A204.1 (cell line): ENCODE results near the gene WDR7.

Source experiments
- FAIRE-seq: peaks from 2 replicates; lab custom pipeline; 2012; peaks lifted over from hg19 to GRCh38; lab: Jason Lieb, UNC

Gene WDR7

DNA sequence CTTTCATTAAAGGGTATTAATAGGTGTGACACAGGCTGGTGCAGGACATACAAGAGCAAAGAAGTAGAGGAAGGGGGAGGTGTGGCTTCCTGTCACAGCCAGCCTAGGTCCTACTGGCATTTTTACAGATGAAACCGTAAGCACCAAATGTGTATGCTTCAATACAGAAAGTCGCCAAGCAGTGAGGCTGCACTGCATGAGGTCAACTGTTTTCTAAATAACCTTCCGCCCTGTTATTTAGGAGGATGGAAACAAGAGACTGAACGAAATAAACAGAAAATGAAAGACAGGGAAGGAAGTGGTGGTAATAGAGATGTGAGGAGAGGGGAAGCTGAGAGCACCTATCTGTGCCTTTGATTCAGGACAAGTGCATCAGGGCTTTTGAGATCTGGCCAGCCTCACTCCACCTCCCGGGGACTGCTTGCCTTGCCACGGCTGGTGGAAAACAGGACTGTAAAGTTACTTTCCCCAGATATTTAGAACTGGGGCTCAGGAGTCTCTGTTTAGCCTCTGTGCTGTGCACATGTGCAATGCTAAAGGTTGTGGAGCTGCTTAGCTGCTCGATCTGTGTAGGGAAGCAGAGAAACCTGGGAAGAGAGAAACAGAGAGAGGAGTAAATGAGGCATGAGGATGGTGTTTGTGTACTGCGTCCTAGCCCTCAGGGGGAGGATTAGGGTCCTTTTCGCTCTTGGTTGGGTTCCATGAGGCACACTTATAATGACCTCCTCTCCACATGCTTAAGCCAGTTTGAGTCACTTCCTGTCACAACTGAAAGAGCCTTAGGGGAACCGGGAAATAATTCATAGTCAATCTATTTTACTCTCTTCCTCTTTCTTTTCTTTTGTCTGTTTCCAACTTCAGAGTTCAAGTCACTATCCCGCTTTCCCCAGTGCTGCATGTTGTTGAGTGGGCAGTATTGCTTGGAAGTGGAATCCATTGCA, 433.4 kb downstream of the WDR7 start:
- no peak for FAIRE-seq

DNA sequence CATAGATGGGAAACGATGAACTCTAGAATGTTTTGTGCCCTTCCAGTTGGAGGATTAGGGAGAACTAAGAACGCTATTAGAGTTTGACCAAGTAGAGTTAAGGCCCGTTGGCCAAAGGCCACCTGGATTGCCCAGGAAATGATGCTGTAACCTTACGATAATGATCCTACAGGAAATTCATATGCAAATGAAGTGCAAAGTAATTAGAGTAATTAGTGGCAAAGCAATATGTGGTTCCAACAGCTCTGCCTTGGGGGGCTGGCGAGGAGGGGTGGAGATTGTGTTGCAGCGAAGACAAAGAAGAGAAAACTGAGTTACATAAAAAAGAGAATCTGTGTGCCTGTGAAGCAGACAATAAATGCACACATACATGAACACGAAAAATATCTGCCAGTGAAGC, 434.2 kb downstream of the WDR7 start:
- FAIRE-seq = no peak

DNA sequence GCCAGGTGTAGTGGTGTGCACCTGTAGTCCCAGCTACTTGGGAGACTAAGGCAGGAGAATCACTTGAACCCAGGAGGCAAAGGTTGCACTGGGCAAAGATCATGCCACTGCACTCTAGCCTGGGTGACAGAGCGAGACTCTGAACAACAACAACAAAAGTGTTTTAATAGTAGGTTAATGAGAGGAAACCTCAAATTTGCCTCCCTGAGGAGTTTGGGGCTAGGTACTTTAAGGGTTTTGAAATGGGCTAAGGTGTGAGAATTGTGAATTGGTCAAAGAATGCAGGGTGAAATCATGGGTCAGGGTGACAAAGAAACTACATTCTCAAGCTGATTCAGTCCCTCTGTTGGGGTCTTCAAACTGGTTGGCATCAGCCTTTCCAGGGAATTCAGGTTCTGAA, 435.0 kb downstream of the WDR7 start:
- FAIRE-seq = no peak
